MM.1S (cell line): Measurements from ENCODE around the gene SNX30.

ENCODE experiments used
- CTCF ChIP-seq: fragments of 300-600 bp; sonication (generic); IDR thresholded peaks from 2 replicates; pipeline ENCODE4 v1.5.1; 2016; ENCODE audit warnings: antibody characterized with exemption, low read length, mixed read lengths
- EZH2 ChIP-seq: fragments of 300-600 bp; sonication (generic); optimal IDR thresholded peaks from 2 replicates; pipeline ENCODE3; 2017; ENCODE audit warnings: low read depth, mild to moderate bottlenecking, antibody characterized with exemption, low read length, mixed read lengths
- EZH2phosphoT487 ChIP-seq: fragments of 300-600 bp; sonication (generic); IDR thresholded peaks from 2 replicates; pipeline ENCODE4 v1.6.1; 2018; ENCODE audit warnings: antibody characterized with exemption, low read length

- no peak for TF ChIP-seq CTCF
- no peak for TF ChIP-seq EZH2
- no peak for TF ChIP-seq EZH2phosphoT487
Measured at GRCh38 chr9:112831281-112831851, 80.8 kb downstream of the SNX30 start.
